ENCODE measurements around the gene NDUFA5. TPM values are rescaled to one million over a fixed set of nuclear protein-coding genes. Genes with fewer than 3 reads are reported as not detected.
A peak's percentile ranks its signal among the peaks of the same experiment; 100 is the strongest.

NDUFA5 gene
- total and polyA plus RNA-seq, 5 donors from 2014 or later, result 50.3 to 89.0 (median 79.5) TPM

DNA sequence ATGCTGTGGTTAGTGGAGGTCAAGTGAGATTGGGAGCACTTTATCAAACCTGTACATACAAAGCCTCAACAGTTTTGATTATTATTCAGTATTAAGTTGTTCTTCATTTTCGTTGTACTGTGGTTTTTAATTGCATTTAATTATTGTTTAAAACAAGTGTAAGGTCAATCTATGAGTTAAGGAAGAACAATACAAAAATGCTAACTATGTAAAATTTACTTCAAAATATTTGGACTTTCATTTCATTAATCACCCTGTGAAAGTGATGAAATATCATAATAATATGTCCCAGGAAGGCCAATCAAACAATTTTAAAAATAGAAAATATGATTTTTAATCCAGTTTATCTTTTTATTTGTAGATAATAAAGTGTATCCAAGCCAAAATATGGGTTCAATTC, 13.6 kb upstream of the NDUFA5 start:
- H3K27me3 ChIP-seq (ENCODE audit: control insufficient read depth, insufficient read depth, low read length), result peaks cover 8% of the 10 kb centered on the region
- H3K27ac ChIP-seq (ENCODE audit: insufficient read depth, low read length, poor library complexity, severe bottlenecking), result no peak overlapping the region
- peaks cover 12% of the 10 kb centered on the region for H3K27me3 Mint-ChIP-seq
- no peak overlapping the region for H3K27ac Mint-ChIP-seq
- DNase-seq, result no peak
- no peak overlapping the region for H3K4me3 ChIP-seq (ENCODE audit: low read depth, low read length)
- H3K36me3 Mint-ChIP-seq, result no peaks in the 10 kb centered on the region
- no peaks in the 10 kb centered on the region for H3K9me3 ChIP-seq (ENCODE audit: control insufficient read depth in 2 of 2, low read length in 2 of 2)
- no peaks in the 10 kb centered on the region for H3K4me1 ChIP-seq (ENCODE audit: control insufficient read depth, insufficient read depth, low read length, poor library complexity, severe bottlenecking)
- H3K4me3 Mint-ChIP-seq, result no peak overlapping the region
- no peaks in the 10 kb centered on the region for H3K36me3 ChIP-seq (ENCODE audit: control insufficient read depth, insufficient read depth, low read length)
- peaks cover 0 to 1% (median 0%) of the 10 kb centered on the region in 7 donors for H3K9me3 Mint-ChIP-seq
- no peak for ATAC-seq (ENCODE audit: low read depth in 2 of 2)
- H3K4me1 Mint-ChIP-seq, result no peaks in the 10 kb centered on the region

DNA sequence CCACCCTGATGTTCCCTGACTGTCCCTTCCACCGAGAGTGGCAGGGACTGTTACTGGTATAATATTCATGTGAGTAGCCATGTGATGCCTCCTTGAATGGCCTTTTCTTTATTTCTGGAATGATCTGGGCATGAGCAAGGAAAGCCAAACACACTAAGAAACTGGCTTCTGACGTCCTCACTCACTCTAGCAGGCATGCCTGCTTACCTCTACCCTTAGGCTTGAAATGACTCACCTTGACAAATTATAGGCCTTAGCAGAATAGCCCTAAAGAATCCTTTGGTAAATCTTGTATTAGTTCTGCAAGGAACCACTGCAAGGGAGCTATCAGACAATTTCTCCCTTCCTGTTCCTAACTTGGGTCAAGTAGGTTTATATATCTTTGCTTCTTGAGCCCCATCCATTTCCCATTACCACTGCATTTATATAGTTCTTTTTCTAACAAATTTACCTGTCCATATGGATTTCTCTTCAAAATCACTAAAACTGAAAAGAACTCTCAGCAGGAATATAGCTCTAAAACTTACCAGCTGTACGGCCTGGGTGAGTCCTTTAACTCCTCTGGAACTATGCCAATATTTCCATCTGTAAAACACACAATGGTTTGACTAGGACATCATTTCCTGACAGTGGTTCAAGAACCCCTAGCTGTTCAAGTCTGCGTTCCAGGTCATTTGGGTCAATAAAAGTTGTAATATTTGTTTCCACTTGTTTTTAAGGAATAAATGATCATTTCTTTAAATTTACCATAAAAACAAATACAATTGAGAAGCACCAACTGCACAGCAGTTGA, 13.0 kb upstream of the NDUFA5 start:
- DNase-seq, result no peak

DNA sequence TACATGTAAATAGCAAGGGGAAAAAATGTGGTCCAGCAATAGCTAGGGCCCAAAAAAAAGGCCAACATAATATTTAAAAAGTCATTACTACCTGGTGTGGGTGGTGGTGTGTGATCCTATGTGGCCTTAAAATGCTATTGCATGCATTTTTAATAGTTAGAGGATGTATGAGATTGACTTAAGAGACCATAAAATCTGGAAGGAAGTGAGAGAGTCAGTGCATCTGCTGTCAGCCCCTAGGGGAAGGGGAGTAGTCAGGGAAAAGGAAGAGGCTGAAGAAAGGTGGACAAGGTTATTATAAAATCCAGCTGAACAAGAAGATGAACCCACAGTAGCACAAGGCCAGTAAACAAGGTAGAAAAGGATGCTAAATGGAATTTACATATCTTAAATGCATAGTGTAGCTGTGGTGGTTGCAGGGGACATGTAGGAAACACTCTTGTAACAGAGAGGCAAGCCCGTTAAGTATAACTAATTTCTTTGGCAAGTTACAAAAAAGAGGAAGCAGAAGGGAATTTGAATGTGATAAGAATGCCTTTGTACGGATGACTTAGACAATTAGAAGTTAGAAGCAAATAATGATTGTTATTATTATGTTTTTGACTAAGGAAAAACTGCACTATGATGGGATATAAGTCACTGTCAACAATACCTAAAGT, 11.9 kb upstream of the NDUFA5 start:
- H3K9me3 ChIP-seq (ENCODE audit: control insufficient read depth in 2 of 2, low read length in 2 of 2), result no peaks in the 10 kb centered on the region
- no peak overlapping the region for H3K4me3 Mint-ChIP-seq
- no peaks in the 10 kb centered on the region for H3K36me3 ChIP-seq (ENCODE audit: control insufficient read depth, insufficient read depth, low read length)
- no peak overlapping the region for H3K27ac ChIP-seq (ENCODE audit: insufficient read depth, low read length, poor library complexity, severe bottlenecking)
- peak overlapping the region in 2 of 3 donors; percentile 2 to 26 for H3K27ac Mint-ChIP-seq
- no peaks in the 10 kb centered on the region for H3K4me1 ChIP-seq (ENCODE audit: control insufficient read depth, insufficient read depth, low read length, poor library complexity, severe bottlenecking)
- DNase-seq, result no peak
- H3K27me3 ChIP-seq (ENCODE audit: control insufficient read depth, insufficient read depth, low read length), result peaks cover 4% of the 10 kb centered on the region
- ATAC-seq (ENCODE audit: low read depth in 2 of 2), result no peak
- no peaks in the 10 kb centered on the region for H3K36me3 Mint-ChIP-seq
- no peak overlapping the region for H3K4me3 ChIP-seq (ENCODE audit: low read depth, low read length)
- H3K4me1 Mint-ChIP-seq, result no peaks in the 10 kb centered on the region
- H3K27me3 Mint-ChIP-seq, result peaks cover 12% of the 10 kb centered on the region
- H3K9me3 Mint-ChIP-seq, result peaks cover 0 to 1% (median 0%) of the 10 kb centered on the region in 7 donors

More for the DNA sequence above, 13.0 kb upstream of the NDUFA5 start:
- Histone ChIP-seq H3K27ac (ENCODE audit: insufficient read depth, low read length, poor library complexity, severe bottlenecking) (no peak overlapping the region), H3K27me3 (ENCODE audit: control insufficient read depth, insufficient read depth, low read length) (peaks cover 8% of the 10 kb centered on the region), H3K9me3 (ENCODE audit: control insufficient read depth in 2 of 2, low read length in 2 of 2) (no peaks in the 10 kb centered on the region), H3K4me1 (ENCODE audit: control insufficient read depth, insufficient read depth, low read length, poor library complexity, severe bottlenecking) (no peaks in the 10 kb centered on the region), H3K36me3 (ENCODE audit: control insufficient read depth, insufficient read depth, low read length) (no peaks in the 10 kb centered on the region), H3K4me3 (ENCODE audit: low read depth, low read length) (no peak overlapping the region)
- Mint-ChIP-seq H3K9me3 (peaks cover 0 to 1% (median 0%) of the 10 kb centered on the region in 7 donors), H3K27ac (no peak overlapping the region), H3K36me3 (no peaks in the 10 kb centered on the region), H3K4me3 (peak overlapping the region in 1 of 4 donors; percentile 21), H3K4me1 (no peaks in the 10 kb centered on the region), H3K27me3 (peaks cover 12% of the 10 kb centered on the region)
- ATAC-seq (ENCODE audit: low read depth in 2 of 2), result no peak

DNA sequence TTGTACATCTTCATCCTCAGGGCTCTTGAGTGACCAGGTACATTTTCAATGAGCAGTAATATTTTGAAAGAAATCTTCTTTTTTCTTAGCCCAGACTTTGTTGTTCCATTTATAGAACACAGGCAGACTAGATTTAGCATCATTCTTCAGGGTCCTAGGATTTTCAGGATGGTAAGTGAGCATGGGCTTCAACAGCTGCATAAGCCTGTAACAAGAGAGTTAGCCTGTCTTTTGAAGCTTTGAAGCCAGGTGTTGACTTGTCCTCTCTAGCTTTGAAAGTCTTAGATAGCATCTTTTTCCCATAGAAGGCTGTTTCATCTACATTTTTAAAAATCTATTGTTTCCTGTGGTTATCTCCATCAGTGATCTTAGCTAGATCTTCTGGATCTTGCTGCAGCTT, 4.5 kb upstream of the NDUFA5 start:
- Histone ChIP-seq H3K4me1 (ENCODE audit: control insufficient read depth, insufficient read depth, low read length, poor library complexity, severe bottlenecking) (peaks cover 9% of the 10 kb centered on the region), H3K9me3 (ENCODE audit: control insufficient read depth in 2 of 2, low read length in 2 of 2) (no peaks in the 10 kb centered on the region), H3K27ac (ENCODE audit: insufficient read depth, low read length, poor library complexity, severe bottlenecking) (no peak overlapping the region), H3K4me3 (ENCODE audit: low read depth, low read length) (no peak overlapping the region), H3K27me3 (ENCODE audit: control insufficient read depth, insufficient read depth, low read length) (peaks cover 2% of the 10 kb centered on the region), H3K36me3 (ENCODE audit: control insufficient read depth, insufficient read depth, low read length) (no peaks in the 10 kb centered on the region)
- no peaks in the 10 kb centered on the region for H3K9me3 Mint-ChIP-seq
- H3K36me3 Mint-ChIP-seq, result no peaks in the 10 kb centered on the region
- no peak overlapping the region for H3K27ac Mint-ChIP-seq
- H3K4me3 Mint-ChIP-seq, result peak overlapping the region in 1 of 4 donors; percentile 61
- H3K27me3 Mint-ChIP-seq, result peaks cover 13% of the 10 kb centered on the region
- ATAC-seq (ENCODE audit: low read depth in 2 of 2), result no peak
- peaks cover 0 to 5% (median 2%) of the 10 kb centered on the region in 4 donors for H3K4me1 Mint-ChIP-seq
- DNase-seq, result no peak

DNA sequence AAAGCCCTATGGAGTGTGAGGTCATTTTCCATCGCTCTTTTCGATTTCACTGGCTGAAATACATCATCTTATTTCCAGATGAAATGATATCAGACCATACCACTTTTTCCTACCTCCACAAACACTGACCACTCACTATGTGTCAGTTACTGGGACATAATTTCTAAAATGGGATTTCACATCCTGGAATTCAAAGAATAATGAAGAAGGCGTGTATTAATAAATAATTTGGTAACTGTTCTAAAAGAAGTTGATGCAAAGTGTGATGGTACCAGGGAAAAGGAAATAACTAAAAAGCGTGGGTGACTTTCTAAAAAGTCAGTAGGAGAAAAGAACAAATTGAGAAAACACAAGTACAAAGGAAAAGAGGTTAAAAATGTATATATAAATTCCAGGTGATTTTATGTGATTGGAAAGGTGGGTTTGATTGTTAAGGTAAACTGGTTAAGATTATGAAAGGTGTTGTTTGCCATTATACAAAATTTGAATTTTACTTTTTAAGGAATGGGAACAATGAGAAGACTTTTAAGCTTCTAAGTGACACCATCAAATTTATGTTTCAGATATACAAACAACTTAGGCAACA, 764 bp upstream of the NDUFA5 start:
- Mint-ChIP-seq H3K27ac (no peak overlapping the region), H3K36me3 (peaks cover 5% of the 10 kb centered on the region), H3K9me3 (no peaks in the 10 kb centered on the region), H3K27me3 (peaks cover 13% of the 10 kb centered on the region), H3K4me3 (no peak overlapping the region), H3K4me1 (peaks cover 5 to 9% (median 5%) of the 10 kb centered on the region in 4 donors)
- ATAC-seq (ENCODE audit: low read depth in 2 of 2) (no peak), DNase-seq (no peak)
- H3K27ac ChIP-seq (ENCODE audit: insufficient read depth, low read length, poor library complexity, severe bottlenecking), result peak overlapping the region; percentile 84
- H3K4me1 ChIP-seq (ENCODE audit: control insufficient read depth, insufficient read depth, low read length, poor library complexity, severe bottlenecking), result peaks cover 31% of the 10 kb centered on the region
- peaks cover 12% of the 10 kb centered on the region for H3K36me3 ChIP-seq (ENCODE audit: control insufficient read depth, insufficient read depth, low read length)
- no peaks in the 10 kb centered on the region for H3K9me3 ChIP-seq (ENCODE audit: control insufficient read depth in 2 of 2, low read length in 2 of 2)
- H3K4me3 ChIP-seq (ENCODE audit: low read depth, low read length), result peak overlapping the region; percentile 99
- peaks cover 2% of the 10 kb centered on the region for H3K27me3 ChIP-seq (ENCODE audit: control insufficient read depth, insufficient read depth, low read length)

DNA sequence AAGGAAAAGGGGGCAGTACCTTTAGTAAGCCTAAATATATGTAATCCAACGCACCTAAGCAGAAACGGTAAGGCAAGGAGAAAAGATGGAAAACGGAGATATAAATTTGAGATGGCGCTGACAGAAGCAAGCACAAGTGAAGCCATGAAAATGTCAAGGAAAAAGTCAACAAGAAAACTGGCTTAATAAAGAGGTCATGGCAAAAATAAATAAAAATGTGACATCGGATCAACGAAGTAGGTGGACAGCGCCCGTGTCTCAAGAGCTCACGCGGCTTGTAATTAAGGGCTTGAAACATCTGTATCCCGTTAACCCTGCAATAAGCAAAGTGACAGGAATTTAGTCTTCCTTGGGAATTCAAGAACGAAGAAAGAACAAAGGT, 611 bp downstream of the NDUFA5 start:
- Histone ChIP-seq H3K27ac (ENCODE audit: insufficient read depth, low read length, poor library complexity, severe bottlenecking) (peak overlapping the region; percentile 84), H3K4me1 (ENCODE audit: control insufficient read depth, insufficient read depth, low read length, poor library complexity, severe bottlenecking) (peaks cover 31% of the 10 kb centered on the region), H3K27me3 (ENCODE audit: control insufficient read depth, insufficient read depth, low read length) (peaks cover 2% of the 10 kb centered on the region), H3K36me3 (ENCODE audit: control insufficient read depth, insufficient read depth, low read length) (peaks cover 22% of the 10 kb centered on the region), H3K9me3 (ENCODE audit: control insufficient read depth in 2 of 2, low read length in 2 of 2) (no peaks in the 10 kb centered on the region), H3K4me3 (ENCODE audit: low read depth, low read length) (peak overlapping the region; percentile 99)
- Mint-ChIP-seq H3K4me1 (peaks cover 12 to 17% (median 13%) of the 10 kb centered on the region in 4 donors), H3K27ac (no peak overlapping the region), H3K9me3 (no peaks in the 10 kb centered on the region), H3K27me3 (peaks cover 13% of the 10 kb centered on the region), H3K36me3 (peaks cover 16% of the 10 kb centered on the region), H3K4me3 (no peak overlapping the region)
- no peak for ATAC-seq (ENCODE audit: low read depth in 2 of 2)
- peak in 1 of 3 donors; percentile 7 for DNase-seq

DNA sequence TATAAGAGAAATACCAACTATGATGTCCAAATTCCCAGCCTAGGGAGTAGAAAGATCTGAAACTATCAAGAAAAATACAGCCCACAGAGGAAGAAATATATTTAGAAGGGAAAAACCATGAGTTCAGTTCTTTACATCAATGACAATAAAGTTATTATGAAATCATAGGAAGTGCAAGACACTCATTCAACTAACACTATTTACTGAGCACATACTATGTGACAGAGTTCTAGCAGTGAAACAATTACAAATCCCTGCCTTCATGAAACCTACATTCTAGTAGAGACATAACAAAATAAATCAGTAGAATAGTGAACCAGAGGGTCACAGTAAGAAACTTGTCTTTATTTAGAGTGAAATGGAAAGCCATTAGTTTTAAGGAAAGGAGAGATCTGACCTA, 2.1 kb downstream of the NDUFA5 start:
- peaks cover 18% of the 10 kb centered on the region for H3K36me3 Mint-ChIP-seq
- H3K4me1 ChIP-seq (ENCODE audit: control insufficient read depth, insufficient read depth, low read length, poor library complexity, severe bottlenecking), result peaks cover 31% of the 10 kb centered on the region
- H3K4me3 ChIP-seq (ENCODE audit: low read depth, low read length), result peak overlapping the region; percentile 2
- H3K27me3 ChIP-seq (ENCODE audit: control insufficient read depth, insufficient read depth, low read length), result peaks cover under 1% of the 10 kb centered on the region
- H3K27ac Mint-ChIP-seq, result no peak overlapping the region
- ATAC-seq (ENCODE audit: low read depth in 2 of 2) (no peak), DNase-seq (no peak)
- H3K4me1 Mint-ChIP-seq, result peaks cover 13 to 19% (median 15%) of the 10 kb centered on the region in 4 donors
- no peaks in the 10 kb centered on the region for H3K9me3 Mint-ChIP-seq
- H3K4me3 Mint-ChIP-seq, result no peak overlapping the region
- no peak overlapping the region for H3K27ac ChIP-seq (ENCODE audit: insufficient read depth, low read length, poor library complexity, severe bottlenecking)
- H3K27me3 Mint-ChIP-seq, result peaks cover 13% of the 10 kb centered on the region
- H3K36me3 ChIP-seq (ENCODE audit: control insufficient read depth, insufficient read depth, low read length), result peaks cover 25% of the 10 kb centered on the region
- no peaks in the 10 kb centered on the region for H3K9me3 ChIP-seq (ENCODE audit: control insufficient read depth in 2 of 2, low read length in 2 of 2)

Data from CD4-positive, CD25-positive, alpha-beta regulatory T cell (primary cell).